Ishikawa (cell line): ENCODE measurements around the gene UBE4B.

Source experiments
- CEBPB ChIP-seq: IDR thresholded peaks from 2 replicates; pipeline ENCODE4 v1.6.1; 2012
- CREB1 ChIP-seq: IDR thresholded peaks from 2 replicates; pipeline ENCODE4 v1.6.1; 2012; ENCODE audit warnings: low read depth
- EGR1 ChIP-seq: IDR thresholded peaks from 2 replicates; pipeline ENCODE4 v1.6.1; 2012
- EP300 ChIP-seq: IDR thresholded peaks from 2 replicates; pipeline ENCODE4 v1.6.1; 2012; ENCODE audit warnings: borderline replicate concordance
- FOXM1 ChIP-seq: IDR thresholded peaks from 2 replicates; pipeline ENCODE4 v1.6.1; 2012; ENCODE audit warnings: low read depth, borderline replicate concordance
- NFIC ChIP-seq: IDR thresholded peaks from 2 replicates; pipeline ENCODE4 v1.6.1; 2012
- RAD21 ChIP-seq: IDR thresholded peaks from 2 replicates; pipeline ENCODE4 v1.6.1; 2012; ENCODE audit warnings: low read depth
- REST ChIP-seq: IDR thresholded peaks from 2 replicates; pipeline ENCODE4 v1.6.1; 2012; ENCODE audit warnings: low read depth, mild to moderate bottlenecking
- TAF1 ChIP-seq: IDR thresholded peaks from 2 replicates; pipeline ENCODE4 v1.6.1; 2012; ENCODE audit warnings: low read depth, mild to moderate bottlenecking
- TCF12 ChIP-seq: IDR thresholded peaks from 2 replicates; pipeline ENCODE4 v1.6.1; 2012; ENCODE audit warnings: low read depth
- TEAD4 ChIP-seq: IDR thresholded peaks from 2 replicates; pipeline ENCODE4 v1.6.1; 2012
- USF1 ChIP-seq: IDR thresholded peaks from 2 replicates; pipeline ENCODE4 v1.6.1; 2012
- YY1 ChIP-seq: IDR thresholded peaks from 2 replicates; pipeline ENCODE4 v1.6.1; 2012; ENCODE audit warnings: low read depth
- ZBTB7A ChIP-seq: IDR thresholded peaks from 2 replicates; pipeline ENCODE4 v1.6.1; 2012; ENCODE audit warnings: low read depth
- TF ChIP-seq, protein P1 (sequence below): IDR thresholded peaks from 2 replicates; pipeline ENCODE4 v1.6.1; 2012

Gene UBE4B

DNA sequence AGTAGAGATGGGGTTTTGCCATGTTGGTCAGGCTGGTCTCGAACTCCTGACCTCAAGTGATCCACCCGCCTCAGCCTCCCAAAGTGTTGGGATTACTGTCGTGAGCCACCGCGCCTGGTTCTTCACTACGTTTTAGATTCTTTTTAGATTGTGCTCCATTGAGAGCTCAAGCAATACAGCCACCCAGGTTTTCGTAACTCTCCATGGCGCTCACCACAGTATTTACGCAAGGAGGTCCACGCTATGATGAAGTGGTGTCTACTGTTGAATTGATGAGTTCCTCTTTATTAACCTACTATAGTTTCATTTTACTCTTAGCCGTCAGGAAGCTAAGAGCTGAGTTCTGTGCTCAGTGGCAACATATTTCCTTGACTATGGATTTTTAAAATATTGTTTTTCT, 175.8 kb downstream of the UBE4B start:
- TF ChIP-seq, protein P1, sequence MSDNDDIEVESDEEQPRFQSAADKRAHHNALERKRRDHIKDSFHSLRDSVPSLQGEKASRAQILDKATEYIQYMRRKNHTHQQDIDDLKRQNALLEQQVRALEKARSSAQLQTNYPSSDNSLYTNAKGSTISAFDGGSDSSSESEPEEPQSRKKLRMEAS = no peak
- no peak for TF ChIP-seq FOXM1
- no peak for TF ChIP-seq TEAD4
- TF ChIP-seq RAD21 = no peak
- no peak for TF ChIP-seq EP300
- no peak for TF ChIP-seq CREB1
- no peak for TF ChIP-seq TAF1
- no peak for TF ChIP-seq EGR1
- no peak for TF ChIP-seq NFIC
- TF ChIP-seq USF1 = no peak
- no peak for TF ChIP-seq TCF12

GRCh38 chr1:10209590-10209904, 176.8 kb downstream of the UBE4B start:
- no peak for TF ChIP-seq EP300
- TF ChIP-seq ZBTB7A = no peak
- TF ChIP-seq TCF12 = no peak
- TF ChIP-seq, protein P1 = no peak
- no peak for TF ChIP-seq FOXM1
- TF ChIP-seq CREB1 = no peak
- no peak for TF ChIP-seq EGR1
- no peak; the same call in 1 of the 2 replicates for TF ChIP-seq TAF1
- TF ChIP-seq RAD21 = no peak
- no peak for TF ChIP-seq NFIC
- TF ChIP-seq TEAD4 = no peak

- TF ChIP-seq TCF12 = peak; percentile 56
- peak; percentile 50; the same call in 1 of the 2 replicates for TF ChIP-seq RAD21
- peak; percentile 17; the same call in 1 of the 2 replicates for TF ChIP-seq USF1
- no peak for TF ChIP-seq YY1
- no peak; the same call in 1 of the 2 replicates for TF ChIP-seq EP300
- TF ChIP-seq TEAD4 = no peak
- no peak for TF ChIP-seq REST
- no peak for TF ChIP-seq NFIC
- TF ChIP-seq EGR1 = peak; percentile 21; the same call in 1 of the 2 replicates
- peak; percentile 95 for TF ChIP-seq ZBTB7A
- TF ChIP-seq, protein P1 = peak; percentile 53; the same call in 1 of the 2 replicates
- TF ChIP-seq CREB1 = peak; percentile 71
- peak; percentile 62 for TF ChIP-seq TAF1
- TF ChIP-seq CEBPB = no peak
- TF ChIP-seq FOXM1 = no peak
Measured at GRCh38 chr1:10209905-10210810, 177.4 kb downstream of the UBE4B start, which contains the start of gene KIF1B. Gene KIF1B, plus strand, starts transcription at chr1:10210570. Its CDS starts 21,759 bp downstream, at chr1:10232329.

DNA sequence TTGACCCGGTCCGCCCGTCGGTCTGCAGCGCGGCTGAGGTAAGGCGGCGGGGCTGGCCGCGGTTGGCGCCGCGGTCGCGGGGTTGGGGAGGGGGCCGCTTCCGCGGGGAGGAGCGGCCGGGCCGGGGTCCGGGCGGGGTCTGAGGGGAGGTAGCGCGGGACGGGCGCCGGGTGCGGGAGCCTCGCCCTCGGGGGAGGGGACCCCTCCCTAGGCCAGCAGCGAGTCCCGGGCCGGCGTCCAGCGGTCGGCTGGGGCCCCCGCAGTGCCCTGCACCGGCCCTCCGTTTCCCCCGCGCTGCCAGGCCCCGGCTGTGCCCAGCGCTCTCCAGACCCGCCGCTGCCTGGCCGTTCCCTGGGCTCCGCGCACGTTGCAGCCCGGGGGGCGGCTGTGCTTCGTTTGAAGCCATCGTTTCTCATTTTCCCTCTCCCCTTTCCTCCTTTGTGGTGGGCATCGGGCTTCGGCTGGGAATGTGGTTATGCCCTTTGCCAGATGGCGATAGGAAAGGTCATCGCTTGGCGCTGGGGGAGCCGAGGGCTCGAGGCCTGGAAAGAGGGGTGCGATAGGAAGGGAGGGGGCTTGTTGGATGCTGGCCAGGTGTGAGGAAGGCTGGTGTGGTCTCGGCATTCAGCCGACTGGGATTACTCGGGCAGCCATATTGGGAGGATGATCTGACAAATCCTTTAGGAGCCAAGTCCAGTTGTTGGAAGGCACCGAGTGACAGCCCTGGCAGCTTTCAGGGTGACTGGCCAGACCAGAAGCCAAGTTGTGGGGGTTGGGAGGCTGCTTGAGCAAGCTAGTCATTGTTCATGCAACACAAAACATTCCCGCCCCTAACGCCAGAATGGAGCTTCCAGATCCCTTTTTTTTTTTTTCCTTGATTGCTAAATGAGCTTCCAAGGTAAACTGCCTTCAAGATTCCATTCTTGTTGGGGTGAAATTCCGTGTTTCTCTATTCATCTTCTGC, 178.4 kb downstream of the UBE4B start:
- TF ChIP-seq NFIC (peak; percentile 71), TCF12 (peak; percentile 64), ZBTB7A (peak; percentile 66), TEAD4 (0 out of 2 replicates have a peak, but pooled peaks have one; percentile 38), TAF1 (peak; percentile 41; the same call in 1 of the 2 replicates), USF1 (no peak), EP300 (peak; percentile 26), YY1 (peak; percentile 83; the same call in 1 of the 2 replicates), RAD21 (no peak; the same call in 1 of the 2 replicates), FOXM1 (no peak), EGR1 (no peak), REST (no peak), CREB1 (no peak), CEBPB (peak; percentile 79)
- TF ChIP-seq, protein P1 = peak; percentile 39; the same call in 1 of the 2 replicates
